ENCODE measurements around the gene MEGF6. TPM values are rescaled to one million over a fixed set of nuclear protein-coding genes. Genes with fewer than 3 reads are reported as not detected.

Gene MEGF6
- total and polyA plus RNA-seq, 9 of the 15 experiments (the other 6 are each of a cell fraction or from before 2014, with no cell fraction given) = 0.03 to 1.7 (median 0.24) TPM; not detected in 3

DNA sequence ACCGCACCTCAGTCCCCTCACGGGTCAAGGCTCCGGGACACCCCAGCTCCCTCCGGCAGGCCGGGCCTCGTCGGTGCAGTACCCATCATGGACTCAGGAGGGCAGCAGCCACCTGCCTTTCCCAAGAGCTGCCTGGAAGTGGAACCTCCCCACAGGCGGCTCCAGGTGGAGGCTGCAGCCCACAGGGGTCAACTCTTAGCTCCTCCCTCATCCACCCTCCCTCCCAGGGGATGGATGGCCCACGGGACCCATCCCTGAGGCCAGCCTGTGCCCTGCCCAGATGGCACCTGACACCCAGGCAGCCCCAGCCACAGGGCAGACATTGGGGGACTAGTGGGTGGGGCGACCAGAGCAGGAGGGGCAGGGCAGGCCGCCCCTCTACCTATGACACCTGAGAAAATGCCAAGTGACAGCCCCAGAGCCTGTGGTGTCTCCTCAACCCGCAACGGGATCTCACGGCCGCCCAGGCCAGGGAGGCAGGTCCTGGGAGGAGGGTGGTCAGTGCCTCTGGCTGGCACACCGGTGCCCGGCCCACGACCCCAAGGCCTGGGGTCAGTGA is 158.0 kb downstream of the MEGF6 start (continued):
- TF ChIP-seq, protein P1, sequence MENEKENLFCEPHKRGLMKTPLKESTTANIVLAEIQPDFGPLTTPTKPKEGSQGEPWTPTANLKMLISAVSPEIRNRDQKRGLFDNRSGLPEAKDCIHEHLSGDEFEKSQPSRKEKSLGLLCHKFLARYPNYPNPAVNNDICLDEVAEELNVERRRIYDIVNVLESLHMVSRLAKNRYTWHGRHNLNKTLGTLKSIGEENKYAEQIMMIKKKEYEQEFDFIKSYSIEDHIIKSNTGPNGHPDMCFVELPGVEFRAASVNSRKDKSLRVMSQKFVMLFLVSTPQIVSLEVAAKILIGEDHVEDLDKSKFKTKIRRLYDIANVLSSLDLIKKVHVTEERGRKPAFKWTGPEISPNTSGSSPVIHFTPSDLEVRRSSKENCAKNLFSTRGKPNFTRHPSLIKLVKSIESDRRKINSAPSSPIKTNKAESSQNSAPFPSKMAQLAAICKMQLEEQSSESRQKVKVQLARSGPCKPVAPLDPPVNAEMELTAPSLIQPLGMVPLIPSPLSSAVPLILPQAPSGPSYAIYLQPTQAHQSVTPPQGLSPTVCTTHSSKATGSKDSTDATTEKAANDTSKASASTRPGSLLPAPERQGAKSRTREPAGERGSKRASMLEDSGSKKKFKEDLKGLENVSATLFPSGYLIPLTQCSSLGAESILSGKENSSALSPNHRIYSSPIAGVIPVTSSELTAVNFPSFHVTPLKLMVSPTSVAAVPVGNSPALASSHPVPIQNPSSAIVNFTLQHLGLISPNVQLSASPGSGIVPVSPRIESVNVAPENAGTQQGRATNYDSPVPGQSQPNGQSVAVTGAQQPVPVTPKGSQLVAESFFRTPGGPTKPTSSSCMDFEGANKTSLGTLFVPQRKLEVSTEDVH (IDR thresholded peaks at IDR 0.05; ENCODE audit: low read depth, partially characterized antibody) = no peak
- TF ChIP-seq, protein P2, sequence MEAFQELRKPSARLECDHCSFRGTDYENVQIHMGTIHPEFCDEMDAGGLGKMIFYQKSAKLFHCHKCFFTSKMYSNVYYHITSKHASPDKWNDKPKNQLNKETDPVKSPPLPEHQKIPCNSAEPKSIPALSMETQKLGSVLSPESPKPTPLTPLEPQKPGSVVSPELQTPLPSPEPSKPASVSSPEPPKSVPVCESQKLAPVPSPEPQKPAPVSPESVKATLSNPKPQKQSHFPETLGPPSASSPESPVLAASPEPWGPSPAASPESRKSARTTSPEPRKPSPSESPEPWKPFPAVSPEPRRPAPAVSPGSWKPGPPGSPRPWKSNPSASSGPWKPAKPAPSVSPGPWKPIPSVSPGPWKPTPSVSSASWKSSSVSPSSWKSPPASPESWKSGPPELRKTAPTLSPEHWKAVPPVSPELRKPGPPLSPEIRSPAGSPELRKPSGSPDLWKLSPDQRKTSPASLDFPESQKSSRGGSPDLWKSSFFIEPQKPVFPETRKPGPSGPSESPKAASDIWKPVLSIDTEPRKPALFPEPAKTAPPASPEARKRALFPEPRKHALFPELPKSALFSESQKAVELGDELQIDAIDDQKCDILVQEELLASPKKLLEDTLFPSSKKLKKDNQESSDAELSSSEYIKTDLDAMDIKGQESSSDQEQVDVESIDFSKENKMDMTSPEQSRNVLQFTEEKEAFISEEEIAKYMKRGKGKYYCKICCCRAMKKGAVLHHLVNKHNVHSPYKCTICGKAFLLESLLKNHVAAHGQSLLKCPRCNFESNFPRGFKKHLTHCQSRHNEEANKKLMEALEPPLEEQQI (IDR thresholded peaks at IDR 0.05) = no peak
- peak; percentile 85 for TF ChIP-seq SMC3 (conservative IDR thresholded peaks at IDR 0.05; ENCODE audit: insufficient read depth, low read depth, low read length)
- no peak for TF ChIP-seq ZNF3 (CRISPR knock-in tag; IDR thresholded peaks at IDR 0.05)
- no peak for TF ChIP-seq RFX5 (IDR thresholded peaks at IDR 0.05; ENCODE audit: low read depth, low read length)
- TF ChIP-seq, protein P3, sequence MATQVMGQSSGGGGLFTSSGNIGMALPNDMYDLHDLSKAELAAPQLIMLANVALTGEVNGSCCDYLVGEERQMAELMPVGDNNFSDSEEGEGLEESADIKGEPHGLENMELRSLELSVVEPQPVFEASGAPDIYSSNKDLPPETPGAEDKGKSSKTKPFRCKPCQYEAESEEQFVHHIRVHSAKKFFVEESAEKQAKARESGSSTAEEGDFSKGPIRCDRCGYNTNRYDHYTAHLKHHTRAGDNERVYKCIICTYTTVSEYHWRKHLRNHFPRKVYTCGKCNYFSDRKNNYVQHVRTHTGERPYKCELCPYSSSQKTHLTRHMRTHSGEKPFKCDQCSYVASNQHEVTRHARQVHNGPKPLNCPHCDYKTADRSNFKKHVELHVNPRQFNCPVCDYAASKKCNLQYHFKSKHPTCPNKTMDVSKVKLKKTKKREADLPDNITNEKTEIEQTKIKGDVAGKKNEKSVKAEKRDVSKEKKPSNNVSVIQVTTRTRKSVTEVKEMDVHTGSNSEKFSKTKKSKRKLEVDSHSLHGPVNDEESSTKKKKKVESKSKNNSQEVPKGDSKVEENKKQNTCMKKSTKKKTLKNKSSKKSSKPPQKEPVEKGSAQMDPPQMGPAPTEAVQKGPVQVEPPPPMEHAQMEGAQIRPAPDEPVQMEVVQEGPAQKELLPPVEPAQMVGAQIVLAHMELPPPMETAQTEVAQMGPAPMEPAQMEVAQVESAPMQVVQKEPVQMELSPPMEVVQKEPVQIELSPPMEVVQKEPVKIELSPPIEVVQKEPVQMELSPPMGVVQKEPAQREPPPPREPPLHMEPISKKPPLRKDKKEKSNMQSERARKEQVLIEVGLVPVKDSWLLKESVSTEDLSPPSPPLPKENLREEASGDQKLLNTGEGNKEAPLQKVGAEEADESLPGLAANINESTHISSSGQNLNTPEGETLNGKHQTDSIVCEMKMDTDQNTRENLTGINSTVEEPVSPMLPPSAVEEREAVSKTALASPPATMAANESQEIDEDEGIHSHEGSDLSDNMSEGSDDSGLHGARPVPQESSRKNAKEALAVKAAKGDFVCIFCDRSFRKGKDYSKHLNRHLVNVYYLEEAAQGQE (IDR thresholded peaks at IDR 0.05; ENCODE audit: borderline replicate concordance) = peak; percentile 61; the same call in 1 of the 2 replicates
- TF ChIP-seq, protein P3 (CRISPR knock-in tag; IDR thresholded peaks at IDR 0.05; ENCODE audit: low read depth) = no peak
- TF ChIP-seq NONO (IDR thresholded peaks at IDR 0.05; ENCODE audit: low read depth in 2 of 2, low read length in 1 of 2) = no peak
- TF ChIP-seq, protein P4, sequence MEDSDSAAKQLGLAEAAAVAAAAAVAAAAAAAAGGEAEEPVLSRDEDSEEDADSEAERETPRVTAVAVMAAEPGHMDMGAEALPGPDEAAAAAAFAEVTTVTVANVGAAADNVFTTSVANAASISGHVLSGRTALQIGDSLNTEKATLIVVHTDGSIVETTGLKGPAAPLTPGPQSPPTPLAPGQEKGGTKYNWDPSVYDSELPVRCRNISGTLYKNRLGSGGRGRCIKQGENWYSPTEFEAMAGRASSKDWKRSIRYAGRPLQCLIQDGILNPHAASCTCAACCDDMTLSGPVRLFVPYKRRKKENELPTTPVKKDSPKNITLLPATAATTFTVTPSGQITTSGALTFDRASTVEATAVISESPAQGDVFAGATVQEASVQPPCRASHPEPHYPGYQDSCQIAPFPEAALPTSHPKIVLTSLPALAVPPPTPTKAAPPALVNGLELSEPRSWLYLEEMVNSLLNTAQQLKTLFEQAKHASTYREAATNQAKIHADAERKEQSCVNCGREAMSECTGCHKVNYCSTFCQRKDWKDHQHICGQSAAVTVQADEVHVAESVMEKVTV (CRISPR knock-in tag; IDR thresholded peaks at IDR 0.05) = peak; percentile 55; the same call in 1 of the 2 replicates
- TF ChIP-seq STAG1 (CRISPR knock-in tag; IDR thresholded peaks at IDR 0.05; ENCODE audit: borderline replicate concordance) = peak; percentile 89; the same call in 1 of the 2 replicates

All from K562 (cell line).